Measurements from ENCODE around the gene R3HDM2.
A peak's percentile ranks its signal among the peaks of the same experiment; 100 is the strongest.

R3HDM2 gene

DNA sequence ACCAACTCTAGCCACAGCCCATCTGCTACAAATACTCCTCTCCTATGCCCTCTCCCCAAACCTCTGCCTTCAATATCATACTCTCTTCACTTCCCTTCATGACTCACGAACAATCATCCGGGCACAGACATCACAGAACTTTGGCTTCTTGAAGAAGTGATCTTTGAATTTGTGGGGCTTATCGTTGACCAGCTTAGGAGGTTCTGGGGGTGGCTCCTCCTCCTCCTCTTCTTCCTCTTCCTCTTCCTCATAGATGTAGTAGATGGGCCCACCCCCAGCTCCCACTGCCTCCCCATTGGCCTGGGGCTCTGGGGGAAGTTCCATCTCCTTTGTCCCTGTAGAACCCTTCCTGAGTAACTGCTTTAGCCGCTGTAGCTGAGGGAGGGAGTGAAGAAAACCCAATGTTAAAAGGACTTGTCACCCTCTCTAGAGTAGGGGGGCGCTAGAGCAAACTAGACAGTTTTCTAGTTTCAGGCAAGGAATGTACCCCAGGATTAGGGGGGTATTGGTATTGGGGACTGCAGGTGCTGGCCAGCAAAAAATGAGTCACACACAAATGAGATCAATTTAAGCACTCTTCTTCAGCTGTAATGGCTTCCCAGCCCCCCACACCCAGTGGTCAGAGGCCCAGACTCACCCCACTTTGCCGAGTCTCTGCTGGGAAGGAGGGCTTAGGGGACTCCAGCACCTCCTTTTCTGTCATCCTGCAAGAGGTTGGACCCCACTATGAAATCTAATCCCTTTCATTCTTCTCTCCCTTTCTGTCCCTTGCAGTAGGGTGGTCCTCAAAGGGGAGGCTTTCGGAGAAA is 181.7 kb downstream of the R3HDM2 start:
- TF ChIP-seq GATA2 (IDR thresholded peaks at IDR 0.05; ENCODE audit: low read depth, low read length): no peak
- no peak for TF ChIP-seq GATA3 (IDR thresholded peaks at IDR 0.05; ENCODE audit: low read depth, low read length)

DNA sequence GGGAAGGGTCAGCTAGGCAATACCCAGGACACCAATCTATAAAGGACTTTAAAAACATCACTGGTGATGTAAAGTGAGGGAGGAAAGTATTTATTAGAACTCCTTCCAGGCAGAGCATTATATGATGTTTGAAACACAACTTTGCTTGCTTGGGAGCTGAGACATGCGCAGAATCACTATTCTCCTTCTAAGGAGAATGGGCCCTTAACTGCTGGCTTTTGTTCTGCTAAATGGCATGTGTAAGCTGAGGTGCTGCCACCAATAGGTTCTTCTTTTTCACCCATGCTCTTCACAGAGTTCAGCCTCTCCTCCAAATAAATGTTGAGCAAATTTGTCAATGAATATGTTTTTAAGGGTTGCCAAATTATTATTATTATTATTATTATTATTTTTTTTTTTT is 183.8 kb downstream of the R3HDM2 start:
- TF ChIP-seq GATA2 (IDR thresholded peaks at IDR 0.05; ENCODE audit: low read depth, low read length): no peak
- TF ChIP-seq GATA3 (IDR thresholded peaks at IDR 0.05; ENCODE audit: low read depth, low read length): no peak

DNA sequence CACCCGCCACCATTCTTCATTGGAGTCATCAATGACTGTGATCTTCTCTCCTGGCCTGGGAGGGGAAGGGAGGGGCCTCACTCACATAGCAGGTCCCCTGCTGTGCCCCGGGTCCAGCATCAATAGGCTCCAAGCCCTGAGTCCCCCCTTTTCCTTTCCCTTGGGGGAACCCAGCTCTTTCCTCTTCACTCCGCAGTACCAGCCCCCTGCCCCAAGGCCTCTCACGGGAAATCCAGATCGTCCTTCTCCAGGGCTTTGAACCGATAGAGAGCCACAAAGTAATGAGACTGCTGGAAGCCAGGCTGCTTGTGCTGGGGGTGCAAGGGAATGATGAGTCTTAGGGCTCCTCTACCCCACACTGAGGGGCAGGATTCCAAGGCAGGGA is 186.5 kb downstream of the R3HDM2 start:
- no peak for TF ChIP-seq GATA2 (IDR thresholded peaks at IDR 0.05; ENCODE audit: low read depth, low read length)
- no peak for TF ChIP-seq GATA3 (IDR thresholded peaks at IDR 0.05; ENCODE audit: low read depth, low read length)

DNA sequence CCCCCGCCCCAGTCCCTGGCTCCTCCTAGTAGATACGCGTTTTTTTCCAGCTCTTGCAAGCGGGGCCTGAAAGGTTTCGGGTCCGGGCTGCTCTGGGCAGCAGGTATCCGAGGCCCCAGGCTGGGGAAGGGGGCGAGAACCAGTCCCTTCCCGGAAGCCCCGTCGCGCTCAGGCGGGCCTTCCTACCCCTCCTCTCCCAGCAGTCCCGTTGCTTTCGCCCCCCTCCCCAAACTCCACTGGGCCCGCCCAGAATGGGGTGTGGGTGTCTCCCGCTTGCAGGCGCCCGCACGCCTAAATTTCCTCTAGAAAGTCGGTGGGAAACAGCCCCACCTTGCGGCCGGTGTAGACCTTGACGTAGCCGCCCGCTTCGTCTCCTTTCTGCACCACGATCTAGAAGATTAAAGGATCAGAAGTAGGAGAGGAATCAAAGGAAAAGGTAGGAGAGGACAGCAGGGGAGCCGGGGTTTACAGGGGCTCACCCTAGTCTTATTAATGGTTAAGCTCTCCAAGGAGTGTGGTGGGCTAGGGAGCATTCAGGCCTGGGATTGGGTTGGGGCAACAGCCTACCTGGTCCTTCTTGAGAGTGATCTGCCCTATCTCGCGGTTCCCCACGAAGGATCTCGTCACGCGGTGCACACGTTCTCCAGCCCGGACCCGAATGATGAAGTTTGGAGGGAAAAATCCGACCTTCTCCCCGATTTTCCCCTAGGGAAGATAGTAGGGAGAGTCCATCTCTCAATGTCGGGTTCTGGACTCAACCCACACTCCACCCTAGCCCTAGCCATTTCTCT is 187.1 kb downstream of the R3HDM2 start:
- TF ChIP-seq GATA3 (IDR thresholded peaks at IDR 0.05; ENCODE audit: low read depth, low read length) (no peak), GATA2 (IDR thresholded peaks at IDR 0.05; ENCODE audit: low read depth, low read length) (no peak)

DNA sequence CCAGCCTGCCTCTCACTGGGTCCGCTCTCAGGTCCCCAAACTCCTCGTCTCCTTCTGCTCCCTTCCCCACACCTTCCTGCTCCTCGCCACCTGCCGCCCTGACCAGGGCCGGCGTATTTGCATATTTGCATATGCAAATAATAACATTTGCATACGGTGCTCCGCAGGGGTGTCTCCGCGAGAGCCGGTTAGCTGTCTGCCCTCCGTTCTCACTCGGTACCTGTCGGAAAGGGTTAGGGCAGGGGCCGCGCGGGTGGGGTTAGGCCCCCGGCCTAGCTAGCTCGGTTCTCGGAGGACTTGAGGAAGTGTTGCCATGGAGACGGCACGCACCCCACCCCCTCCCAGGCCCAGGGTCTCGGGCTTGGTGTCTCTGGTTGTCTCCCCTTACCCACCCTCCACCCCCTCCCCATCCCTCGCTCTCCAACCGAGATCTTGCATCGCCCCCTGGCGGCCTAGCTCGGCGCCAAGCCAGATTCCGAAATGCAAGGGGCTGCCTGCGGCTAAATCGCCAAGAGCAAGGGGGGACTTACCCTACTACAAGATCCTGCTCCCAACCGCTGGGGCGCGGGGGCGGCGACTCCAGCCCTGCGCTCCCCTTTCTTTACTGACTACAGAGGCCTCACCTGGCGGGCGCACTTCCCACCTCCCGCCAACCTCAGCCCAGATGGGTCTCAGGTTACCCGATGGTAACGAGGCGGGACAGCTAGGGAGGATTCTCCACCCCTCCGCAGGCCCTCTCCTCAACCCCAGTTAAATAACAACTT is 188.0 kb downstream of the R3HDM2 start:
- TF ChIP-seq GATA2 (IDR thresholded peaks at IDR 0.05; ENCODE audit: low read depth, low read length) (no peak), GATA3 (IDR thresholded peaks at IDR 0.05; ENCODE audit: low read depth, low read length) (no peak)

DNA sequence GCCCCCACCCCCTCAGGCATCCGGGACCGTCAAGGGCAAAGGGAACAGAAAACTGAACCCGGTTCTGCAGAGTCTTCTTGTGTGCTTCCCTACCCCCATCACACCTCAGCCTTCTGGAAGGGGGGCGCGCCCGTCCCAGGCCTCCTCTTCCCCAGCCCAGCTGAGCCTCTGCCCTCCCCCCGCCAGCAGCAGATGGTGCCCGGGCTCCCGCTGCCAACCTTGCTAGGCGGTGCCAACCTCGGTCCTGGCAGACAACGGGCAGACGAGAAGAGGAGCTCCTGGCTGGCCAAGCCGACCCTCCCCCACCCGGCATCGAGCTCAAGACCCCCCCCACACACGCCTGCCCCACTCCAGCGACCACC is 188.5 kb downstream of the R3HDM2 start:
- TF ChIP-seq GATA3 (IDR thresholded peaks at IDR 0.05; ENCODE audit: low read depth, low read length) (no peak), GATA2 (IDR thresholded peaks at IDR 0.05; ENCODE audit: low read depth, low read length) (no peak)

DNA sequence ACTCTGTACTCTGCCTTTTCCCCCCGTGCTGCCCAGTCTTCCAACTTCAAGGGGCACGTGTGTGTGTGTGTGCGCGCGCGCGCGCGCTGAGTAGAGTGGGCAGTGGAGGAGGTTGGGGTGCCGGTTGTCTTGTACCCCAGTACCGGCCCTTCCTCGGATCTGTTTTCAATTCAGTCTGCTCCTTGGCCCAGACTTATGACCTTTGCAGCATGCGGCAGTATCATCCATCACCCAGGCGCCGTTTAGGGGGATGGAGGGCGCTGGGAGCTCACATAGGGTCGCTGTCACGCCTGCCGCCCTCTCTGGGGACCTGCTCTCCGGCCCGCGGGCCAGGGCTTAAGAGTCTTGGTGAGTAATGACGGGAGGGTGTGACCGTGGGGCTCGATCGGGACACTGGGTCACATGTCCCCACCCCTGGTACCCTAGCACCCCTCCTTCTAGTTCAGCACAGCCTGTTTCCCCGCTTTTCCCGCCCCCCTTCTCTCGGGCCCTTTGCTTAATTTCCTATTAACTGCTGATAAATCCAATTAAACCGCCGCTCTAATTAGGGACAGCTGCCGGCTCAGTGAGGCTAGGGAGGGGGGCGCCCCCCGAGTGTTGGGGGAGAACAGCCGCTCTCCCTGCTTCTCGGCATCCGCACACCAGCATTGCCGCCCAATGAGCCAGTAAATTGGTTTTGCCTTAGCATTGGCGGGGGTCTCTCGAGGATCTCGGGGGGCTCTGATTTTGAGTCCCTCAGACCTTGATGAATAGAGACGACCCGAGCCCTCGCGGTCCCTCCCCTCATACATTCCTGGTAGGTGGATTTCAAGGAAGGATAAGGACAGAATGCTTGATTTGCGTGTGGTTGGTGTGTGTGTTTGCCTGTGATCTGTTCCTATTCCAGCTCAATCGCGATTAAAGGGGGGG is 189.2 kb downstream of the R3HDM2 start:
- no peak for TF ChIP-seq GATA3 (IDR thresholded peaks at IDR 0.05; ENCODE audit: low read depth, low read length)
- TF ChIP-seq GATA2 (IDR thresholded peaks at IDR 0.05; ENCODE audit: low read depth, low read length): no peak

DNA sequence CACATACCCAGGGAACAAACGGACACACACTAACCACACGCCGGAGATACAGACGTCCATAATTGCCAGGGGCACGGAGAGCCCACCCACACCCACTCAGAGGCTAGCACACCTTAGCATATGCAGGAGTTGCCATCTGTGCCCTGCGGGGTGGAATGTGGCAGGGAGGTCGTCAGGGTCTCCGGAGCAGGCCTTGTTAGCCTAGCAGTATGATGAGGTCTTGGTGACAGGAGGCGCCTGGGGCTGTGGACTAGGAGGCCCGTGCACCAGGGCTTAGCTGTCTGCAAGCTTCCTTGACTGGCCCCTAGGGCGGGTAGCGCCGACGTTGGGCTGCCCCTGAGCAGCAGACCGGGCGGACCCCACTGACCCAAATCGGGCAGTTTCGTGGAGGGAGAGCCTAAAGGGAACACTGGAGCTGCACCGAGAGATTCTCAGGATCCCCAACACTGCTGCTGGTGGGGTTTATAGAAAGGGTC is 189.9 kb downstream of the R3HDM2 start:
- TF ChIP-seq GATA3 (IDR thresholded peaks at IDR 0.05; ENCODE audit: low read depth, low read length) (no peak), GATA2 (IDR thresholded peaks at IDR 0.05; ENCODE audit: low read depth, low read length) (no peak)

DNA sequence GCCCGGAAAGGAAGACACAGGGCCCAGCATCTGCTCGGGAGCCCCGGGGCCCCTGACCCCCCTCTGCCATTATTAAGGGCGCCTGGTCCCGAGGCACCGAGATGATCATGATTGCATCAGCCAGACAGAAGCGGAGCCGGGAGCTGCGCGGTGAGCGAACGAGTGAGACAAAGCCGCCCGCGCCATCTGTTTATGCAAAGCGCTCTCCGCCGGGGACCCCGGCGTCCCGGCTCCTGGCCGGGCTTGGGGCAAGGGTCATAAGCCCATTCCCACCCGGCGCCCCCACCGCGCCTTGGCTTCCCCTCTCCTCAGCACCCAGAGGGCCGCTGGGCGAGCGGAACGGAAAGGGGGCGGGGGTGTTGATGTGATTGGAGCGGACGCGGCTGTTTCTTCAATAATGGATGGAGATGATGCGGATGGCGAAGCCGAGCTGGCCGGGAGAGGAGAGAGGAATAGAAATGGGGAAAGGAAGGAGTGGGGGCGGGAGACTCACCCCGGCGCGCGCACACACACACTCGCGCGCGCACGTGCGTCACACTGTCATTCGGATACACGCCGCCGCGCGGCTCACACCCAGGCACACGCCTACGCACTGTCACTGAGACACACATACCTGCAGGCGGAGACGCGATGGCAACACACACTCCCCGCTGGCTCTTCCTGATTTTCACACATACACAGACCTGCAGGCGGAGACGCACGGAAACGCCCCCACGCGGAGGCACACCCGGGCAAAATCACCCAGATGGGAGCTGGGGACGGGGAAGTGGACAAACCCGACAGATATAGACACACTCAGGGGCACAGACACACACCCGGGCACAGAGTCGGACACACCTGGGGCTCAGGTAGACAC is 190.5 kb downstream of the R3HDM2 start:
- TF ChIP-seq GATA3 (IDR thresholded peaks at IDR 0.05; ENCODE audit: low read depth, low read length) (no peak), GATA2 (IDR thresholded peaks at IDR 0.05; ENCODE audit: low read depth, low read length) (peak; percentile 73)

DNA sequence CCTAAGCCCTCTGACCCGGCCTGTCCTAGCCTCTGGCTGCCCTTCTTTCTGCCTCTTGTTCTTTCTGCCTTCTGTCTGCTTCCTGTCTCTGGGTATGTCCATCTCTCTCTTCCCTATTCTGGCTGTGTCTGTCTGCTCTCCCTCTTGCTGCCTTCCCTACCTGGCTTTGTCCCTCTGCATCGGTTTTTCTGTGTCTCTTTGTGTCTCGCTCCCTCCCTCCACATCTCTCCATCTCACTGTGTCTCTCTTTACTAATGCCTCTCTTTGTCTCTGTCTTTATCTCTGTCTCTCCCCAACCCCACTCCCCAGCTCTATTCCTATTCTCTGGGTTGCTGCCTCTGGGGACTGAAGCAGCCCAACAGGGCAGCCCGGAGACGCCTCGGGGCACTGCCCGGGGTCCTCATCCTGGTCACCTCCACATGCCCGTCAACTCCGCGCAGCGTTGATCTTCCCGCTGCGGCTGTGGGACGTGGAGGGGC is 191.2 kb downstream of the R3HDM2 start:
- TF ChIP-seq GATA3 (IDR thresholded peaks at IDR 0.05; ENCODE audit: low read depth, low read length): no peak
- TF ChIP-seq GATA2 (IDR thresholded peaks at IDR 0.05; ENCODE audit: low read depth, low read length): no peak

DNA sequence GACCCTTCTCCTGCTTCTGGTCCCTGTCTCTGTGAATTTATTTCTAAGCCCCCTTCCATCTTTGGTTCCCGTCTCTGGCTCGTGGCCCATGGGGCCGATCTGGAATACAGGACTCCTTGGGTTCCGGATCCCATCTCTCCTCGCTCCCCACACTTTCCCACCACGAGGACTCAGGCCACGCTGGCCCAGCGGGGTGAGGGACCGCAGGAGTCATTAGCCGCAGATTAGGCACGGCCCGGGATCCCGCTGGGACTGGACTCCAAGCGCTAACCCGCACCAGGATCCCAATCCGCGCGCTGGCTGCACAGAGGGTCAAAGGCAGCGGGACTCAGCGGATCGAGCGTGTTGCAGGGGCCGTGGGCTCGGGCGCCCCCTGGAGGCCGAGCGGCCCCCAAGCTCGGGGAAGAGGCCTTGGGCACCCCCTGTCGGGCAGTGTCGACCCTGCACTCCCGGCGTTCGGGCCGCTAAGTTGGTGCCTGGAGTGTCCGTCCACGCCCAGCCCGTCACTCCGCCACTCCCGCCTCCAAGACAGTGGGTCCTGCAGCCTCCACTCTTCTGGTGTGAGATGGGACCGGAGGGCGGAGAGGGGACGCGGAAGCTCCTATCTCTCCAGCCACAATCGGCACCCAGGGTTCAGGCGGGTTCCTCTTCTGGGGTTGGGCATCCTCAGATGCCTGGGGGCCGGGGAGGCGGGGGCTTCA is 191.8 kb downstream of the R3HDM2 start:
- TF ChIP-seq GATA2 (IDR thresholded peaks at IDR 0.05; ENCODE audit: low read depth, low read length) (no peak), GATA3 (IDR thresholded peaks at IDR 0.05; ENCODE audit: low read depth, low read length) (no peak)

All from SH-SY5Y (cell line).